Calu3 (cell line): ENCODE measurements around the gene UCP1. TPM values are rescaled to one million over a fixed set of nuclear protein-coding genes. Genes with fewer than 3 reads are reported as not detected.

Experiments
- BruUV-seq: library from RNA; stranded (reverse); fragments of 400-500 nt; replicated peaks from 2 replicates; lab custom pipeline; 2021; lab: Mats Ljungman, UMichigan
- CTCF ChIA-PET: fragments of 300-600 bp; sonication (Branson Sonifier 250); formaldehyde crosslinking; loops from one replicate; lab custom pipeline; 2022; ENCODE audit warnings: antibody characterized with exemption; lab: Charles Lee
- DNase-seq: peaks from one replicate; pipeline ENCODE4 v3.0.0; 2022
- H3K27ac Mint-ChIP-seq: one replicate; pipeline ENCODE4 v1.8.0; 2022; ENCODE audit warnings: mixed read lengths; ENCODE audit not compliant: unreplicated experiment
- H3K27me3 Mint-ChIP-seq: one replicate; pipeline ENCODE4 v1.8.0; 2022; ENCODE audit warnings: mixed read lengths; ENCODE audit not compliant: unreplicated experiment
- H3K36me3 Mint-ChIP-seq: one replicate; pipeline ENCODE4 v1.8.0; 2022; ENCODE audit warnings: mild to moderate bottlenecking, moderate library complexity, mixed read lengths; ENCODE audit not compliant: insufficient read depth, unreplicated experiment
- H3K4me1 Mint-ChIP-seq: one replicate; pipeline ENCODE4 v1.8.0; 2022; ENCODE audit warnings: mild to moderate bottlenecking, low read depth, mixed read lengths; ENCODE audit not compliant: unreplicated experiment
- H3K4me3 Mint-ChIP-seq: one replicate; pipeline ENCODE4 v1.8.0; 2022; ENCODE audit warnings: mild to moderate bottlenecking, low read depth, moderate library complexity, mixed read lengths; ENCODE audit not compliant: unreplicated experiment
- H3K9me3 Mint-ChIP-seq: one replicate; pipeline ENCODE4 v1.8.0; 2022; ENCODE audit warnings: low read depth, mixed read lengths; ENCODE audit not compliant: unreplicated experiment
- intact Hi-C: fragments of 100-400 bp; cut with micrococcal nuclease; formaldehyde crosslinking; loops from one replicate; pipeline ENCODE4 v1.10.0; 2022; ENCODE audit not compliant: unreplicated experiment
- total RNA-seq: library from RNA; stranded (reverse); gene quantifications from 2 replicates; pipeline ENCODE4 v1.2.3, GENCODE V29; 2022
- TF ChIP-seq, protein P1 (sequence below): fragments of 200-600 bp; IDR thresholded peaks from one replicate; pipeline ENCODE4 v1.8.0; 2022; ENCODE audit warnings: antibody characterized with exemption; ENCODE audit not compliant: unreplicated experiment

UCP1 gene
- total RNA-seq, 1 experiment from 2014 or later: not detected

DNA sequence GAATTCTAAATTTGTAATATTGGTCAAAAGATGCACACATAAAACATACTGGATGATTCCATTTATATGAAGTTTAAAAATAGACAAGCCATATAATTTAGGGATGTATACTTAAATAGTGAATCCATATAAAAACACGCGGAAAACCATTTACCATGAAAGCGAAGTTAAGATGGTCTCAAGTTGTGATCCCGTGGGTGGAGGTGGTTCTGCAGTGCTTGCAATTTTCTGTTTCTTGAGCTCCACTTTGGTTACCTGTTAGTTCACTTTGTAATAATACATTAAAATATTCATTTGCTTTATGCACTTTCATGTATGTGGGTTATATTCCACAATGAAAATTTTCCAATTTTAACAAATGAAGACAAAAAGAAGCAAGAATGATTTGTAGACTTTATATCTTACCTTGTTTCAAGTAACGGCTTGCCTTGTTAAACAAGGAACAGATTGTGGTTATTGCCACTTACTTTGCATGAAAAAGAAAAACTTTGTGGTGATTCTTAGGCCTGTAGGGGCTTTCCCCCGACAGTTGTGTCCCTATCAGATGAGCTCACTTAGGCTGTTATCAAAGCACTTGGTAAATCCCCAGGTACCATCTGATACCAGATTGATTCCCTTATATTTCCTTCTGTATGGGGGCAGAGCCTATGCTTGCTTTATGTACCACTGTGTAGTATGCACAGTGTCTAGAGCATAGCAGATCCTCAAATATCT lies 12.2 kb downstream of the UCP1 start:
- no peak overlapping the region for H3K27ac Mint-ChIP-seq
- TF ChIP-seq, protein P1, sequence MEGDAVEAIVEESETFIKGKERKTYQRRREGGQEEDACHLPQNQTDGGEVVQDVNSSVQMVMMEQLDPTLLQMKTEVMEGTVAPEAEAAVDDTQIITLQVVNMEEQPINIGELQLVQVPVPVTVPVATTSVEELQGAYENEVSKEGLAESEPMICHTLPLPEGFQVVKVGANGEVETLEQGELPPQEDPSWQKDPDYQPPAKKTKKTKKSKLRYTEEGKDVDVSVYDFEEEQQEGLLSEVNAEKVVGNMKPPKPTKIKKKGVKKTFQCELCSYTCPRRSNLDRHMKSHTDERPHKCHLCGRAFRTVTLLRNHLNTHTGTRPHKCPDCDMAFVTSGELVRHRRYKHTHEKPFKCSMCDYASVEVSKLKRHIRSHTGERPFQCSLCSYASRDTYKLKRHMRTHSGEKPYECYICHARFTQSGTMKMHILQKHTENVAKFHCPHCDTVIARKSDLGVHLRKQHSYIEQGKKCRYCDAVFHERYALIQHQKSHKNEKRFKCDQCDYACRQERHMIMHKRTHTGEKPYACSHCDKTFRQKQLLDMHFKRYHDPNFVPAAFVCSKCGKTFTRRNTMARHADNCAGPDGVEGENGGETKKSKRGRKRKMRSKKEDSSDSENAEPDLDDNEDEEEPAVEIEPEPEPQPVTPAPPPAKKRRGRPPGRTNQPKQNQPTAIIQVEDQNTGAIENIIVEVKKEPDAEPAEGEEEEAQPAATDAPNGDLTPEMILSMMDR: no peak
- BruUV-seq: no TSS peak
- no peak for DNase-seq
- H3K27me3 Mint-ChIP-seq: peaks cover 14% of the 10 kb centered on the region
- H3K9me3 Mint-ChIP-seq: no peaks in the 10 kb centered on the region
- H3K4me1 Mint-ChIP-seq: no peaks in the 10 kb centered on the region
- H3K36me3 Mint-ChIP-seq: no peaks in the 10 kb centered on the region
- CTCF ChIA-PET: no interaction called here
- intact Hi-C loops: no loop called here
- H3K4me3 Mint-ChIP-seq: no peak overlapping the region

- no peaks in the 10 kb centered on the region for H3K9me3 Mint-ChIP-seq
- TF ChIP-seq, protein P1: no peak
- H3K27me3 Mint-ChIP-seq: no peaks in the 10 kb centered on the region
- BruUV-seq: no TSS peak
- H3K27ac Mint-ChIP-seq: no peak overlapping the region
- no peaks in the 10 kb centered on the region for H3K4me1 Mint-ChIP-seq
- no peaks in the 10 kb centered on the region for H3K36me3 Mint-ChIP-seq
- H3K4me3 Mint-ChIP-seq: no peak overlapping the region
- DNase-seq: no peak
- intact Hi-C loops: no loop called here
- CTCF ChIA-PET: no interaction called here
Measured at GRCh38 chr4:140533951-140534480, 34.7 kb downstream of the UCP1 start.

GRCh38 chr4:140529434-140529833 lies 39.3 kb downstream of the UCP1 start:
- intact Hi-C loops: loop anchor here (10.0 kb wide), 2 partner anchors 95 to 155 kb away; partner anchors contain the start of gene SCOC
- Mint-ChIP-seq H3K4me3 (no peak overlapping the region), H3K9me3 (no peaks in the 10 kb centered on the region), H3K27ac (no peak overlapping the region), H3K36me3 (peaks cover 2% of the 10 kb centered on the region), H3K27me3 (no peaks in the 10 kb centered on the region), H3K4me1 (no peaks in the 10 kb centered on the region)
- CTCF ChIA-PET: no interaction called here
- no TSS peak for BruUV-seq
- TF ChIP-seq, protein P1: no peak
- DNase-seq: no peak

DNA sequence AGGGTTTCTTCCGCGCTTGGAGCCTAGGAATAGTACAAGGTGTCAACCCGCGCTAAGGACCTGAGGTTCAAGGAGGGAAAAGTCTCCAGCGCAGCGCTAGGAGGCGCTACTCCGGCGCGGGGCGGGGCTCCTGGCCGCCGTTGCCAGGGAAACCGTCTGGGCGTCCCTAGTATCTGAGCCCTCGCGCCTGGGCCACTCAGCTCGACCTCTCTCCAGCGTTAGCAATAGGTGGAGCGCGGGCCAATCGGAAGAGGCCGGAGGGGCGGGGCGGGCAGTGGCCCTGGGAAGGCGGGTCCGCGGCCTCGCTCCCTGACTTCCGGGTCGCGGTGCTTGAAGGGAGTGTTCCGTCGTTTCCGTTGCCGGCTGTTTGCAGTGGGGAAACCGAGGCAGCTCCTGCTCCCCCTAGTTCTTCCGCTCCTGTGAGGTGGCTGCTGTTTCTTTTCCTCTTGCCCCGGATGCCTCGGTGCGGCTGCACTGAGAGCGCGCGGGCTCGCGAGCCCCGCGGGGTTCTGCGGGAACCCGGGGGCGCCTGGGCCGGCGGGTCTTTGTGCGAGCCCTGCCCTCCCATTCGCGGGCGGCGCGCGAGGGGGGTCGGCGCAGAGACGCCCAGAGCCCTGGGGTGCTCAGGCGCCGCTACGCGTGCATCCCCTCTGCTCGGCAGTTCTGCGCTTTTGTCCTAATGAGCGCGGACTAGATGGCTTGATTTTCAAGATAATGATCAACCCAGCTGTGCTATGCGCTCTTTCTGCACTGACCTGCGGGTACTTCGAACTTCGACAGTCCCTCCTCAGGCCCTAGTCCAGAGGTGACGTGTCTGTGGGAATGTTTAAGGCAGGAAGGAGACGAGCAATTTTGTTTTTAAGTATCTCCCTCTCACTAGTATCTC lies 44.7 kb downstream of the UCP1 start, which contains the start of gene ELMOD2:
ELMOD2 (plus strand) TSS at position 312 of the 886 bp plus-strand sequence. CDS start 1,261 bp downstream, outside the sequence.
- DNase-seq: peak; percentile 95
- no peaks in the 10 kb centered on the region for H3K9me3 Mint-ChIP-seq
- BruUV-seq: no TSS peak
- H3K27me3 Mint-ChIP-seq: no peaks in the 10 kb centered on the region
- H3K4me1 Mint-ChIP-seq: peaks cover 7% of the 10 kb centered on the region
- H3K27ac Mint-ChIP-seq: no peak within 1 kb of the TSS
- H3K4me3 Mint-ChIP-seq: peak within 1 kb of the TSS; percentile 81
- TF ChIP-seq, protein P1: peak; percentile 76
- peaks cover 11% of the 10 kb centered on the region for H3K36me3 Mint-ChIP-seq
- intact Hi-C loops: loop anchor here (10.0 kb wide), 2 partner anchors 89 to 149 kb away; partner anchors contain the start of gene SCOC
- CTCF ChIA-PET: no interaction called here
